ENCODE data around the gene DMAP1. TPM values are rescaled to one million over a fixed set of nuclear protein-coding genes. Genes with fewer than 3 reads are reported as not detected.

DMAP1 gene
- total RNA-seq, 1 experiment from 2014 or later = 16.6 TPM

- Histone ChIP-seq H3K4me3 (ENCODE audit: low read length) (no peak overlapping the region), H3K36me3 (ENCODE audit: insufficient read depth, low read length) (0 out of 2 replicates have a peak, but pooled peaks cover 3% of the 10 kb centered on the region), H3K9me2 (replicated peaks; ENCODE audit: insufficient read depth, low read length) (no peaks in the 10 kb centered on the region), H3K27ac (ENCODE audit: low read length) (no peak overlapping the region), H3K9me3 (ENCODE audit: low read length) (no peaks in the 10 kb centered on the region), H3K9ac (ENCODE audit: low read length) (no peak overlapping the region), H3K4me1 (ENCODE audit: low read length) (no peaks in the 10 kb centered on the region; the same call in 1 of the 2 replicates), H3K79me2 (ENCODE audit: low read length) (0 out of 2 replicates have a peak, but pooled peaks cover 2% of the 10 kb centered on the region), H2AFZ (ENCODE audit: low read length) (no peak overlapping the region), H3K4me2 (ENCODE audit: low read depth, low read length, poor library complexity, severe bottlenecking) (no peak overlapping the region), H3K27me3 (ENCODE audit: low read length) (no peaks in the 10 kb centered on the region), H4K20me1 (ENCODE audit: insufficient read depth, low read depth, low read length) (no peaks in the 10 kb centered on the region)
- no peak for DNase-seq
Observed at GRCh38 chr1:44233593-44233992, 20.3 kb downstream of the DMAP1 start.

- no peaks in the 10 kb centered on the region for H3K27me3 ChIP-seq (ENCODE audit: low read length)
- no peak overlapping the region for H3K27ac ChIP-seq (ENCODE audit: low read length)
- 0 out of 2 replicates have a peak, but pooled peaks cover 2% of the 10 kb centered on the region for H3K79me2 ChIP-seq (ENCODE audit: low read length)
- no peak overlapping the region for H3K4me3 ChIP-seq (ENCODE audit: low read length)
- no peaks in the 10 kb centered on the region for H3K9me3 ChIP-seq (ENCODE audit: low read length)
- no peaks in the 10 kb centered on the region for H4K20me1 ChIP-seq (ENCODE audit: insufficient read depth, low read depth, low read length)
- H3K36me3 ChIP-seq (ENCODE audit: insufficient read depth, low read length) = 0 out of 2 replicates have a peak, but pooled peaks cover 3% of the 10 kb centered on the region
- H2AFZ ChIP-seq (ENCODE audit: low read length) = no peak overlapping the region
- no peak for DNase-seq
- H3K4me1 ChIP-seq (ENCODE audit: low read length) = peaks cover 14% of the 10 kb centered on the region
- H3K9ac ChIP-seq (ENCODE audit: low read length) = no peak overlapping the region
- no peak overlapping the region for H3K4me2 ChIP-seq (ENCODE audit: low read depth, low read length, poor library complexity, severe bottlenecking)
- no peaks in the 10 kb centered on the region for H3K9me2 ChIP-seq (replicated peaks; ENCODE audit: insufficient read depth, low read length)
Observed at GRCh38 chr1:44235808-44236207, 22.5 kb downstream of the DMAP1 start.

GRCh38 chr1:44236490-44237272 lies 23.4 kb downstream of the DMAP1 start:
- Histone ChIP-seq H3K9me2 (replicated peaks; ENCODE audit: insufficient read depth, low read length) (no peaks in the 10 kb centered on the region), H3K9ac (ENCODE audit: low read length) (no peak overlapping the region), H3K4me2 (ENCODE audit: low read depth, low read length, poor library complexity, severe bottlenecking) (no peak overlapping the region), H3K79me2 (ENCODE audit: low read length) (0 out of 2 replicates have a peak, but pooled peaks cover 2% of the 10 kb centered on the region), H3K9me3 (ENCODE audit: low read length) (no peaks in the 10 kb centered on the region), H3K4me3 (ENCODE audit: low read length) (no peak overlapping the region), H3K27me3 (ENCODE audit: low read length) (no peaks in the 10 kb centered on the region), H3K27ac (ENCODE audit: low read length) (no peak overlapping the region), H3K4me1 (ENCODE audit: low read length) (peaks cover 14% of the 10 kb centered on the region), H3K36me3 (ENCODE audit: insufficient read depth, low read length) (0 out of 2 replicates have a peak, but pooled peaks cover 3% of the 10 kb centered on the region), H4K20me1 (ENCODE audit: insufficient read depth, low read depth, low read length) (no peaks in the 10 kb centered on the region), H2AFZ (ENCODE audit: low read length) (no peak overlapping the region)
- no peak for DNase-seq

GRCh38 chr1:44237721-44238457 lies 24.6 kb downstream of the DMAP1 start:
- Histone ChIP-seq H3K27me3 (ENCODE audit: low read length) (no peaks in the 10 kb centered on the region), H3K4me2 (ENCODE audit: low read depth, low read length, poor library complexity, severe bottlenecking) (no peak overlapping the region)
- DNase-seq = peak; percentile 78

GRCh38 chr1:44238660-44239059 lies 25.4 kb downstream of the DMAP1 start:
- peaks cover 14% of the 10 kb centered on the region for H3K4me1 ChIP-seq (ENCODE audit: low read length)
- no peaks in the 10 kb centered on the region for H3K27me3 ChIP-seq (ENCODE audit: low read length)
- H3K9me3 ChIP-seq (ENCODE audit: low read length) = no peaks in the 10 kb centered on the region
- 0 out of 2 replicates have a peak, but pooled peaks cover 3% of the 10 kb centered on the region for H3K36me3 ChIP-seq (ENCODE audit: insufficient read depth, low read length)
- no peak overlapping the region for H3K9ac ChIP-seq (ENCODE audit: low read length)
- no peak for DNase-seq
- no peaks in the 10 kb centered on the region for H4K20me1 ChIP-seq (ENCODE audit: insufficient read depth, low read depth, low read length)
- no peak overlapping the region for H3K4me2 ChIP-seq (ENCODE audit: low read depth, low read length, poor library complexity, severe bottlenecking)
- H2AFZ ChIP-seq (ENCODE audit: low read length) = no peak overlapping the region
- no peaks in the 10 kb centered on the region for H3K9me2 ChIP-seq (replicated peaks; ENCODE audit: insufficient read depth, low read length)
- H3K4me3 ChIP-seq (ENCODE audit: low read length) = no peak overlapping the region
- H3K79me2 ChIP-seq (ENCODE audit: low read length) = 0 out of 2 replicates have a peak, but pooled peaks cover 2% of the 10 kb centered on the region
- no peak overlapping the region for H3K27ac ChIP-seq (ENCODE audit: low read length)

More at GRCh38 chr1:44237721-44238457, 24.6 kb downstream of the DMAP1 start:
- 0 out of 2 replicates have a peak, but pooled peaks cover 3% of the 10 kb centered on the region for H3K36me3 ChIP-seq (ENCODE audit: insufficient read depth, low read length)
- H4K20me1 ChIP-seq (ENCODE audit: insufficient read depth, low read depth, low read length) = no peaks in the 10 kb centered on the region
- H3K27ac ChIP-seq (ENCODE audit: low read length) = no peak overlapping the region
- H3K9me3 ChIP-seq (ENCODE audit: low read length) = no peaks in the 10 kb centered on the region
- peaks cover 14% of the 10 kb centered on the region for H3K4me1 ChIP-seq (ENCODE audit: low read length)
- no peaks in the 10 kb centered on the region for H3K9me2 ChIP-seq (replicated peaks; ENCODE audit: insufficient read depth, low read length)
- H3K4me3 ChIP-seq (ENCODE audit: low read length) = no peak overlapping the region
- 0 out of 2 replicates have a peak, but pooled peaks cover 2% of the 10 kb centered on the region for H3K79me2 ChIP-seq (ENCODE audit: low read length)
- H3K9ac ChIP-seq (ENCODE audit: low read length) = no peak overlapping the region
- H2AFZ ChIP-seq (ENCODE audit: low read length) = no peak overlapping the region

GRCh38 chr1:44239331-44239960 lies 26.2 kb downstream of the DMAP1 start:
- H3K4me3 ChIP-seq (ENCODE audit: low read length) = no peak overlapping the region
- H3K27ac ChIP-seq (ENCODE audit: low read length) = no peak overlapping the region
- 0 out of 2 replicates have a peak, but pooled peaks cover 2% of the 10 kb centered on the region for H3K79me2 ChIP-seq (ENCODE audit: low read length)
- no peak overlapping the region for H3K9ac ChIP-seq (ENCODE audit: low read length)
- no peaks in the 10 kb centered on the region for H3K27me3 ChIP-seq (ENCODE audit: low read length)
- H3K4me1 ChIP-seq (ENCODE audit: low read length) = peaks cover 14% of the 10 kb centered on the region
- H3K9me2 ChIP-seq (replicated peaks; ENCODE audit: insufficient read depth, low read length) = no peaks in the 10 kb centered on the region
- H3K36me3 ChIP-seq (ENCODE audit: insufficient read depth, low read length) = 0 out of 2 replicates have a peak, but pooled peaks cover 3% of the 10 kb centered on the region
- H3K9me3 ChIP-seq (ENCODE audit: low read length) = no peaks in the 10 kb centered on the region
- no peaks in the 10 kb centered on the region for H4K20me1 ChIP-seq (ENCODE audit: insufficient read depth, low read depth, low read length)
- no peak for DNase-seq
- H2AFZ ChIP-seq (ENCODE audit: low read length) = no peak overlapping the region
- H3K4me2 ChIP-seq (ENCODE audit: low read depth, low read length, poor library complexity, severe bottlenecking) = no peak overlapping the region

GRCh38 chr1:44239961-44240371 lies 26.7 kb downstream of the DMAP1 start:
- DNase-seq = no peak
- Histone ChIP-seq H3K4me2 (ENCODE audit: low read depth, low read length, poor library complexity, severe bottlenecking) (no peak overlapping the region), H3K9me2 (replicated peaks; ENCODE audit: insufficient read depth, low read length) (no peaks in the 10 kb centered on the region), H3K36me3 (ENCODE audit: insufficient read depth, low read length) (0 out of 2 replicates have a peak, but pooled peaks cover 3% of the 10 kb centered on the region), H3K9ac (ENCODE audit: low read length) (no peak overlapping the region), H3K79me2 (ENCODE audit: low read length) (0 out of 2 replicates have a peak, but pooled peaks cover 2% of the 10 kb centered on the region), H3K4me1 (ENCODE audit: low read length) (peaks cover 14% of the 10 kb centered on the region), H3K27ac (ENCODE audit: low read length) (no peak overlapping the region), H2AFZ (ENCODE audit: low read length) (no peak overlapping the region), H3K27me3 (ENCODE audit: low read length) (no peaks in the 10 kb centered on the region), H3K9me3 (ENCODE audit: low read length) (no peaks in the 10 kb centered on the region), H3K4me3 (ENCODE audit: low read length) (no peak overlapping the region), H4K20me1 (ENCODE audit: insufficient read depth, low read depth, low read length) (no peaks in the 10 kb centered on the region)

All from Karpas-422 (cell line).